ENCODE measurements around the gene TINAGL1. TPM values are rescaled to one million over a fixed set of nuclear protein-coding genes. Genes with fewer than 3 reads are reported as not detected.

The TINAGL1 gene
- total and polyA plus RNA-seq, 12 donors, result 139 to 336 (median 203) TPM

DNA sequence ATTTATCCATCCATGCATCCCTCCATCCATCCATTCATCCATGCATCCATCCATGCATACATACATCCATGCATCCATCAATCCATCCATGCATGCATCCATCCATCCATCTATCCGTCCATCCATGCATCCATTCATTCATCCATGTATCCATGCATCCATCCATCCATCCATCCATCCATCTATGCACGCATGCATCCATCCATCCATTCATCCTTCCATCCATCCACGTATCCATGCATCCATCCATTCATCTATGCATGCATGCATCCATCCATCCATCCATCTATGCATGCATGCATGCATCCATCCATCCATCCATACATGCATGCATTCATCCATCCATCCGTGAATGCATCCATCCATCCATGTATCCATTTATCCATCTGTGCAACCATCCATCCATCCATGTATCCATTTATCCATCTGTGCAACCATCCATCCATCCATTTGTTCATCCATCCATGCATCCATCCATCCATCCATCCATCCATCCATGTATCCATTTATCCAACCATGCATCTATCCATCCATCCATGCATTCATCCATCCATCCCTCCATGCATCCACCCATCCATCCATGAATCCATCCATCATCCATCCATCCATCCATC, 30.3 kb upstream of the TINAGL1 start:
- DNase-seq (no peak), ATAC-seq (no peak)
- H3K27me3 ChIP-seq, result peaks cover 0 to 11% (median 0%) of the 10 kb centered on the region in 7 donors
- WGBS, 2 donors, result 88 to 89% methylated on average over 4 of the region's 4 CpGs
- no peaks in the 10 kb centered on the region for H3K36me3 ChIP-seq
- peaks cover 0 to 21% (median 12%) of the 10 kb centered on the region in 9 donors for H3K4me1 ChIP-seq
- H3K27ac ChIP-seq, result no peak overlapping the region
- H3K4me3 ChIP-seq, result no peak overlapping the region
- intact Hi-C loops (cut with DNase I), result loop anchor here in 9 of 10 donors (5.0 to 10.0 kb wide), 8 partner anchors 89 to 364 kb away; no protein-coding TSS in a partner anchor
- TF ChIP-seq, protein P1, sequence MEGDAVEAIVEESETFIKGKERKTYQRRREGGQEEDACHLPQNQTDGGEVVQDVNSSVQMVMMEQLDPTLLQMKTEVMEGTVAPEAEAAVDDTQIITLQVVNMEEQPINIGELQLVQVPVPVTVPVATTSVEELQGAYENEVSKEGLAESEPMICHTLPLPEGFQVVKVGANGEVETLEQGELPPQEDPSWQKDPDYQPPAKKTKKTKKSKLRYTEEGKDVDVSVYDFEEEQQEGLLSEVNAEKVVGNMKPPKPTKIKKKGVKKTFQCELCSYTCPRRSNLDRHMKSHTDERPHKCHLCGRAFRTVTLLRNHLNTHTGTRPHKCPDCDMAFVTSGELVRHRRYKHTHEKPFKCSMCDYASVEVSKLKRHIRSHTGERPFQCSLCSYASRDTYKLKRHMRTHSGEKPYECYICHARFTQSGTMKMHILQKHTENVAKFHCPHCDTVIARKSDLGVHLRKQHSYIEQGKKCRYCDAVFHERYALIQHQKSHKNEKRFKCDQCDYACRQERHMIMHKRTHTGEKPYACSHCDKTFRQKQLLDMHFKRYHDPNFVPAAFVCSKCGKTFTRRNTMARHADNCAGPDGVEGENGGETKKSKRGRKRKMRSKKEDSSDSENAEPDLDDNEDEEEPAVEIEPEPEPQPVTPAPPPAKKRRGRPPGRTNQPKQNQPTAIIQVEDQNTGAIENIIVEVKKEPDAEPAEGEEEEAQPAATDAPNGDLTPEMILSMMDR (IDR thresholded peaks at IDR 0.05), result no peak
- H3K9me3 ChIP-seq, result peaks cover 0 to 17% (median 8%) of the 10 kb centered on the region in 11 donors

DNA sequence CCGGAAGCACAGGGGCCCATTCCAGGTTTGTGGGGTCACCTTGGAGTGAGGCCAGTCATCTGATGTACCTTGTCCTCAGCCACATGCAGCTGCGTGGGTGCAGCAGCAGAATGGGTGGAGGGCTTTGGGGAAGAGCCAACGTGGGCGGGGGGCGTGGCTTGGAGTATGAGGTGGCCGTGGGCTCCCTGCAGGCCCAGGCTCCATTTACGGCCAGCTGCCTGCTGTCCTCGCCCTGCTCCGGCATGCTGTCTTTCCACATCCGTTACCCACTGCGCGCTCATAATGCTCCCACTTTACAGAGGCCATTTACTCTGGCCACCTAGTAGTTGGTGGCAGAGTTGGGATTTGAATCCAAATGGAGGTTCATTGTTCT, 27.8 kb upstream of the TINAGL1 start:
- TF ChIP-seq, protein P1 (IDR thresholded peaks at IDR 0.05), result no peak
- ATAC-seq (peak; percentile 10 to 43 (median 27)), DNase-seq (no peak)
- H3K9me3 ChIP-seq, result no peaks in the 10 kb centered on the region
- peaks cover 0 to 21% (median 12%) of the 10 kb centered on the region in 9 donors for H3K4me1 ChIP-seq
- intact Hi-C loops (cut with DNase I), result loop anchor here (2.0 to 10.0 kb wide), 12 partner anchors 88 to 366 kb away; no protein-coding TSS in a partner anchor
- H3K4me3 ChIP-seq, result no peak overlapping the region
- WGBS, 2 donors, result 28 to 33% methylated on average over 12 of the region's 12 CpGs
- H3K27me3 ChIP-seq, result peaks cover 0 to 11% (median 0%) of the 10 kb centered on the region in 7 donors
- H3K27ac ChIP-seq, result no peak overlapping the region
- H3K36me3 ChIP-seq, result no peaks in the 10 kb centered on the region

DNA sequence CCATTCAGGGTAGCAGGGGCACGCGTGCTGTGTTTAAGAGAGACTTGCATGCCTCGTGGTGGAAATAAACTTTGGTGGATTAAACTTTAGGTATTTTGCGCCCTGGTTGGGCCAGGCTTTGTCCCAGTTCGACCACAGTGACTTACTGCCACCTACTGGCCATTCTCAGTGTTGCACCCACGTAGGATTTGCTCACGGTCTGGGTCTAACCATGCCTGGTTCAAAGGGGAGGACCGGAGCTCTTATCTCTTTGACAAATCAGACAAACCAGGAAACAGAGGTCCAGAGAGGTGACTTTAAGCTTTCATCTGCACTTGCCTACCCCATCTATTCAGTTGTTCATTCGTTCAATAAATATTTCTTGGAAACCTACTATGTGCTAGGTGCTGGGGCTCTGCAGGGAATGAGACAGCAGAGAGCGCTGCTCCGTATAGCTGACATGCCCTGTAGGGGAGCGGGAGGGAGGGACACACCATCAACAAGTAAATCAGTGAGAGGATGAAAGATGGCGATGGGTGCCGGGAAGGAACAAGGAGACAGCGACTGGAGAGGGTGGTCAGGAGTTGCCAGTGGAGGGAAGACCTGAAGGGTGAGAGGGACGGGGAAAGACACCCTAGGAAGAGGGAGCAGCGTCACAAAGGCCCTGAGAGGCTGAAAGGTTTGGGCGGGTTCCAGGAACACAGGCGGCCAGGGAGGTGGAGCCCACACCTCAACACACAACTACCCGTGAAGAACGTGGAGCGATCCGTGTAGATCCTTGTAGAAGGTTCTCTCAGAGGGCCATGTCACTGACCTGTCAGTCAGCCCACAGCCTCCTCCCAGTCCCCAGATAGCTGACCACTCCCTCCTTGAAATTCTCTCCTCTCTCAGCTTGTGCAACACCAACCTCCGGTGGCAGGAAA, 27.2 kb upstream of the TINAGL1 start:
- H3K4me3 ChIP-seq, result peak overlapping the region in 7 of 10 donors; percentile 10 to 31 (median 26)
- no peaks in the 10 kb centered on the region for H3K9me3 ChIP-seq
- TF ChIP-seq, protein P1 (IDR thresholded peaks at IDR 0.05), result peak; percentile 86 to 97 (median 95)
- peaks cover 0 to 21% (median 12%) of the 10 kb centered on the region in 9 donors for H3K4me1 ChIP-seq
- peak overlapping the region in 7 of 10 donors; percentile 29 to 74 (median 51) for H3K27ac ChIP-seq
- 3 to 4% methylated on average over 24 of the region's 24 CpGs for WGBS, 2 donors
- peaks cover 0 to 17% (median 0%) of the 10 kb centered on the region in 7 donors for H3K27me3 ChIP-seq
- H3K36me3 ChIP-seq, result no peaks in the 10 kb centered on the region
- peak; percentile 73 to 84 for DNase-seq
- peak; percentile 87 to 97 (median 92) for ATAC-seq
- intact Hi-C loops (cut with DNase I), result loop anchor here (2.0 to 10.0 kb wide), 12 partner anchors 88 to 367 kb away; no protein-coding TSS in a partner anchor

Measured in heart right ventricle (tissue), 16 donors.